Measurements from ENCODE around the gene SIGMAR1.

Gene SIGMAR1

GRCh38 chr9:34625186-34625486 lies 12.5 kb downstream of the SIGMAR1 start:
- TF ChIP-seq RARB (CRISPR knock-in tag; IDR thresholded peaks at IDR 0.05), result no peak
- no peak for TF ChIP-seq ZFP3 (CRISPR knock-in tag; IDR thresholded peaks at IDR 0.05)
- TF ChIP-seq TOX (CRISPR knock-in tag; IDR thresholded peaks at IDR 0.05; ENCODE audit: borderline replicate concordance), result no peak
- TF ChIP-seq BACH2 (CRISPR knock-in tag; IDR thresholded peaks at IDR 0.05; ENCODE audit: borderline replicate concordance), result no peak
- TF ChIP-seq PPARA (CRISPR knock-in tag; IDR thresholded peaks at IDR 0.05; ENCODE audit: borderline replicate concordance), result no peak
- no peak for TF ChIP-seq CREB5 (CRISPR knock-in tag; IDR thresholded peaks at IDR 0.05; ENCODE audit: low read depth)
- TF ChIP-seq ZC3H10 (CRISPR knock-in tag; IDR thresholded peaks at IDR 0.05), result no peak
- TF ChIP-seq ZNF565 (CRISPR knock-in tag; conservative IDR thresholded peaks at IDR 0.05; ENCODE audit: low read depth), result no peak
- TF ChIP-seq CSDC2 (CRISPR knock-in tag; IDR thresholded peaks at IDR 0.05), result no peak
- no peak for TF ChIP-seq PATZ1 (CRISPR knock-in tag; IDR thresholded peaks at IDR 0.05; ENCODE audit: borderline replicate concordance)
- TF ChIP-seq TSHZ2 (CRISPR knock-in tag; IDR thresholded peaks at IDR 0.05), result no peak
- TF ChIP-seq SNAI2 (CRISPR knock-in tag; IDR thresholded peaks at IDR 0.05), result no peak
- TF ChIP-seq ISL1 (CRISPR knock-in tag; IDR thresholded peaks at IDR 0.05), result no peak
- no peak for TF ChIP-seq ZFP30 (CRISPR knock-in tag; IDR thresholded peaks at IDR 0.05)

GRCh38 chr9:34624475-34625185 lies 13.0 kb downstream of the SIGMAR1 start:
- no peak for TF ChIP-seq POU6F1 (CRISPR knock-in tag; IDR thresholded peaks at IDR 0.05; ENCODE audit: borderline replicate concordance, low read depth)
- no peak for TF ChIP-seq ISL1 (CRISPR knock-in tag; IDR thresholded peaks at IDR 0.05)
- no peak for TF ChIP-seq TCF4 (CRISPR knock-in tag; IDR thresholded peaks at IDR 0.05; ENCODE audit: borderline replicate concordance)
- TF ChIP-seq ZFP30 (CRISPR knock-in tag; IDR thresholded peaks at IDR 0.05), result no peak
- TF ChIP-seq ZNF565 (CRISPR knock-in tag; conservative IDR thresholded peaks at IDR 0.05; ENCODE audit: low read depth), result no peak
- no peak for TF ChIP-seq ZNF8 (CRISPR knock-in tag; IDR thresholded peaks at IDR 0.05)
- TF ChIP-seq CREB5 (CRISPR knock-in tag; IDR thresholded peaks at IDR 0.05; ENCODE audit: low read depth), result no peak
- no peak for TF ChIP-seq ARNTL (CRISPR knock-in tag; IDR thresholded peaks at IDR 0.05; ENCODE audit: borderline replicate concordance, low read depth)
- TF ChIP-seq ZFP3 (CRISPR knock-in tag; IDR thresholded peaks at IDR 0.05), result no peak
- TF ChIP-seq OSR1 (CRISPR knock-in tag; IDR thresholded peaks at IDR 0.05), result no peak
- no peak for TF ChIP-seq ZC3H10 (CRISPR knock-in tag; IDR thresholded peaks at IDR 0.05)
- TF ChIP-seq TSHZ2 (CRISPR knock-in tag; IDR thresholded peaks at IDR 0.05), result no peak
- no peak for TF ChIP-seq BACH2 (CRISPR knock-in tag; IDR thresholded peaks at IDR 0.05; ENCODE audit: borderline replicate concordance)
- TF ChIP-seq CSDC2 (CRISPR knock-in tag; IDR thresholded peaks at IDR 0.05), result no peak
- ATAC-seq, result no peak

More at GRCh38 chr9:34625186-34625486, 12.5 kb downstream of the SIGMAR1 start:
- ATAC-seq, result no peak
